Activated CD4-positive, alpha-beta memory T cell treated with anti-CD3 and anti-CD28 coated beads for 36 hours (primary cell): ENCODE measurements around the gene KIF5A. TPM values are rescaled to one million over a fixed set of nuclear protein-coding genes. Genes with fewer than 3 reads are reported as not detected.
"Not testable (repeated sequence)": the region's sequence is repeated elsewhere in the genome, so short reads cannot be mapped to it uniquely, and the experiment has no call there.

Experiments used
- CTCF ChIA-PET: fragments of 350-600 bp; sonication (Branson Sonifier 250); formaldehyde crosslinking; loops from one replicate; lab custom pipeline; 2021; ENCODE audit warnings: antibody characterized with exemption, inconsistent platforms; lab: Charles Lee
- POLR2A ChIA-PET: fragments of 350-600 bp; sonication (Branson Sonifier 250); formaldehyde crosslinking; loops from one replicate; lab custom pipeline; 2021; ENCODE audit warnings: antibody characterized with exemption; lab: Charles Lee
- DNase-seq: peaks from one replicate; pipeline ENCODE4 v3.0.0-alpha.2; 2020
- H3K27ac Mint-ChIP-seq: one replicate; pipeline ENCODE4 v1.8.0; 2021; ENCODE audit warnings: mixed read lengths
- H3K27me3 Mint-ChIP-seq: one replicate; pipeline ENCODE4 v1.8.0; 2021; ENCODE audit warnings: mixed read lengths
- H3K36me3 Mint-ChIP-seq: one replicate; pipeline ENCODE4 v1.8.0; 2021; ENCODE audit warnings: mixed read lengths
- H3K4me1 Mint-ChIP-seq: one replicate; pipeline ENCODE4 v1.8.0; 2021; ENCODE audit warnings: low read depth, mixed read lengths
- H3K4me3 Mint-ChIP-seq: one replicate; pipeline ENCODE4 v1.8.0; 2021; ENCODE audit warnings: mild to moderate bottlenecking, mixed read lengths
- H3K9me3 Mint-ChIP-seq: one replicate; pipeline ENCODE4 v1.8.0; 2021; ENCODE audit warnings: mixed read lengths
- intact Hi-C: fragments of 100-400 bp; cut with micrococcal nuclease; formaldehyde crosslinking; loops from one replicate; pipeline ENCODE4 v1.15.1; 2023
- total RNA-seq, 2 experiments: library from RNA; stranded (reverse); gene quantifications; one replicate each; pipeline ENCODE4 v1.2.3, GENCODE V29; 2021

KIF5A gene
- total RNA-seq, 2 experiments from 2014 or later: 0.90 to 0.99 TPM

- H3K9me3 Mint-ChIP-seq, H3K36me3 Mint-ChIP-seq, H3K4me3 Mint-ChIP-seq, POLR2A ChIA-PET, DNase-seq, intact Hi-C loops, CTCF ChIA-PET, H3K27ac Mint-ChIP-seq: not testable (repeated sequence)
- Mint-ChIP-seq H3K27me3 (peaks cover 61% of the 10 kb centered on the region), H3K4me1 (peaks cover 24% of the 10 kb centered on the region)
Observed at GRCh38 chr12:57618431-57618830, 68.6 kb downstream of the KIF5A start.

- Mint-ChIP-seq H3K4me3 (no peak overlapping the region), H3K4me1 (peaks cover 24% of the 10 kb centered on the region), H3K36me3 (no peaks in the 10 kb centered on the region), H3K27ac (no peak overlapping the region), H3K9me3 (no peaks in the 10 kb centered on the region), H3K27me3 (peaks cover 66% of the 10 kb centered on the region)
- intact Hi-C loops: no loop called here
- POLR2A ChIA-PET: no interaction called here
- CTCF ChIA-PET: interaction anchor here (0.9 to 7.5 kb wide), 5 partner anchors 8 to 36 kb away, joined by 3 to 112 read pairs (median 5); partner anchors contain the start of genes ARHGEF25 and B4GALNT1
- no peak for DNase-seq
Observed at GRCh38 chr12:57618966-57619433, 69.2 kb downstream of the KIF5A start.

GRCh38 chr12:57619434-57620244 lies 69.8 kb downstream of the KIF5A start:
- H3K36me3 Mint-ChIP-seq: no peaks in the 10 kb centered on the region
- DNase-seq: peak; percentile 30
- H3K9me3 Mint-ChIP-seq: no peaks in the 10 kb centered on the region
- peaks cover 24% of the 10 kb centered on the region for H3K4me1 Mint-ChIP-seq
- H3K27ac Mint-ChIP-seq: no peak overlapping the region
- ChIA-PET CTCF (interaction anchor here (0.9 to 7.5 kb wide), 8 partner anchors 8 to 44 kb away, joined by 3 to 112 read pairs (median 6); partner anchors contain the start of genes ARHGEF25 and B4GALNT1), POLR2A (interaction anchor here (2.1 kb wide), 1 partner anchor 8 kb away, joined by 9 read pairs; the partner anchor contains the start of gene ARHGEF25)
- intact Hi-C loops: loop anchor here (2.0 to 5.0 kb wide), 3 partner anchors 29 to 162 kb away; partner anchors contain the start of genes DDIT3, GLI1, INHBE and MBD6
- H3K27me3 Mint-ChIP-seq: peaks cover 69% of the 10 kb centered on the region
- H3K4me3 Mint-ChIP-seq: no peak overlapping the region

GRCh38 chr12:57620245-57620935 lies 70.5 kb downstream of the KIF5A start:
- POLR2A ChIA-PET: interaction anchor here (0.7 to 2.1 kb wide), 2 partner anchors 9 to 37 kb away, joined by 3 to 9 read pairs; partner anchors contain the start of gene ARHGEF25
- CTCF ChIA-PET: interaction anchor here (0.7 to 7.5 kb wide), 15 partner anchors 9 to 162 kb away, joined by 3 to 112 read pairs (median 5); partner anchors contain the start of genes ARHGEF25, B4GALNT1, OS9 and PIP4K2C
- no peaks in the 10 kb centered on the region for H3K9me3 Mint-ChIP-seq
- no peaks in the 10 kb centered on the region for H3K36me3 Mint-ChIP-seq
- intact Hi-C loops: loop anchor here (2.0 to 5.0 kb wide), 3 partner anchors 30 to 163 kb away; partner anchors contain the start of genes DDIT3, GLI1, INHBE and MBD6
- peaks cover 24% of the 10 kb centered on the region for H3K4me1 Mint-ChIP-seq
- peaks cover 76% of the 10 kb centered on the region for H3K27me3 Mint-ChIP-seq
- DNase-seq: no peak
- no peak overlapping the region for H3K27ac Mint-ChIP-seq
- peak overlapping the region; percentile 63 for H3K4me3 Mint-ChIP-seq

GRCh38 chr12:57620936-57621496 lies 71.2 kb downstream of the KIF5A start:
- no peak overlapping the region for H3K27ac Mint-ChIP-seq
- no peaks in the 10 kb centered on the region for H3K9me3 Mint-ChIP-seq
- H3K27me3 Mint-ChIP-seq: peaks cover 82% of the 10 kb centered on the region
- H3K4me1 Mint-ChIP-seq: peaks cover 24% of the 10 kb centered on the region
- no peaks in the 10 kb centered on the region for H3K36me3 Mint-ChIP-seq
- intact Hi-C loops: loop anchor here (1.0 to 5.0 kb wide), 4 partner anchors 30 to 164 kb away; partner anchors contain the start of genes DDIT3, GLI1, INHBE and MBD6
- H3K4me3 Mint-ChIP-seq: peak overlapping the region; percentile 63
- ChIA-PET CTCF (interaction anchor here (0.7 to 7.5 kb wide), 14 partner anchors 9 to 162 kb away, joined by 3 to 112 read pairs (median 6); partner anchors contain the start of genes ARHGEF25, B4GALNT1, OS9 and PIP4K2C), POLR2A (interaction anchor here (0.7 to 2.1 kb wide), 2 partner anchors 10 to 37 kb away, joined by 3 to 9 read pairs; partner anchors contain the start of gene ARHGEF25)
- DNase-seq: no peak

- peak overlapping the region; percentile 63 for H3K4me3 Mint-ChIP-seq
- H3K27ac Mint-ChIP-seq: no peak overlapping the region
- peak; percentile 68 for DNase-seq
- POLR2A ChIA-PET: interaction anchor here (0.6 to 2.1 kb wide), 2 partner anchors 10 to 95 kb away, joined by 3 to 9 read pairs; partner anchors contain the start of gene ARHGEF25
- H3K4me1 Mint-ChIP-seq: peaks cover 24% of the 10 kb centered on the region
- CTCF ChIA-PET: interaction anchor here (1.1 to 7.5 kb wide), 15 partner anchors 8 to 163 kb away, joined by 3 to 112 read pairs (median 6); partner anchors contain the start of genes ARHGEF25, B4GALNT1 and PIP4K2C
- peaks cover 88% of the 10 kb centered on the region for H3K27me3 Mint-ChIP-seq
- no peaks in the 10 kb centered on the region for H3K9me3 Mint-ChIP-seq
- intact Hi-C loops: loop anchor here (1.0 to 5.0 kb wide), 4 partner anchors 31 to 164 kb away; partner anchors contain the start of genes DDIT3, GLI1, INHBE and MBD6
- no peaks in the 10 kb centered on the region for H3K36me3 Mint-ChIP-seq
Observed at GRCh38 chr12:57621497-57622292, 71.9 kb downstream of the KIF5A start.

GRCh38 chr12:57622293-57623245 lies 72.7 kb downstream of the KIF5A start:
- peak overlapping the region; percentile 63 for H3K4me3 Mint-ChIP-seq
- peaks cover 31% of the 10 kb centered on the region for H3K4me1 Mint-ChIP-seq

GRCh38 chr12:57623385-57623784 lies 73.5 kb downstream of the KIF5A start:
- Mint-ChIP-seq H3K9me3 (no peaks in the 10 kb centered on the region), H3K27me3 (peaks cover 90% of the 10 kb centered on the region), H3K4me1 (peaks cover 33% of the 10 kb centered on the region), H3K36me3 (no peaks in the 10 kb centered on the region), H3K27ac (no peak overlapping the region), H3K4me3 (no peak overlapping the region)
- intact Hi-C loops: loop anchor here (5.0 kb wide), 2 partner anchors 101 to 166 kb away; partner anchors contain the start of genes DDIT3, GLI1, INHBE and MBD6
- DNase-seq: no peak
- ChIA-PET POLR2A (no interaction called here), CTCF (interaction anchor here (1.2 to 7.5 kb wide), 5 partner anchors 19 to 165 kb away, joined by 3 to 112 read pairs (median 4); partner anchors contain the start of gene PIP4K2C)

More at GRCh38 chr12:57622293-57623245, 72.7 kb downstream of the KIF5A start:
- Mint-ChIP-seq H3K36me3 (no peaks in the 10 kb centered on the region), H3K9me3 (no peaks in the 10 kb centered on the region), H3K27me3 (peaks cover 90% of the 10 kb centered on the region), H3K27ac (no peak overlapping the region)
- ChIA-PET CTCF (interaction anchor here (0.7 to 7.5 kb wide), 9 partner anchors 8 to 164 kb away, joined by 3 to 112 read pairs (median 4); partner anchors contain the start of genes B4GALNT1 and PIP4K2C), POLR2A (interaction anchor here (0.6 kb wide), 1 partner anchor 95 kb away, joined by 3 read pairs; no protein-coding TSS in a partner anchor)
- intact Hi-C loops: loop anchor here (5.0 kb wide), 2 partner anchors 100 to 165 kb away; partner anchors contain the start of genes DDIT3, GLI1, INHBE and MBD6
- DNase-seq: no peak

- no peaks in the 10 kb centered on the region for H3K36me3 Mint-ChIP-seq
- no peak for DNase-seq
- peaks cover 92% of the 10 kb centered on the region for H3K27me3 Mint-ChIP-seq
- intact Hi-C loops: loop anchor here (5.0 kb wide), 2 partner anchors 102 to 167 kb away; partner anchors contain the start of genes DDIT3, GLI1, INHBE and MBD6
- no peak overlapping the region for H3K4me3 Mint-ChIP-seq
- no peak overlapping the region for H3K27ac Mint-ChIP-seq
- ChIA-PET POLR2A (no interaction called here), CTCF (interaction anchor here (2.1 to 7.5 kb wide), 3 partner anchors 10 to 41 kb away, joined by 6 to 112 read pairs (median 15); partner anchors contain the start of gene PIP4K2C)
- peaks cover 33% of the 10 kb centered on the region for H3K4me1 Mint-ChIP-seq
- H3K9me3 Mint-ChIP-seq: no peaks in the 10 kb centered on the region
Observed at GRCh38 chr12:57623811-57624390, 74.1 kb downstream of the KIF5A start.
